Right lobe of liver (tissue), 4 donors: ENCODE measurements around the gene HSPA9.

Source experiments
- POLR2A ChIP-seq: fragments of 450-650 bp; IDR thresholded peaks from one replicate; pipeline ENCODE4 v1.6.1; 2017; ENCODE audit warnings: antibody characterized with exemption, mild to moderate bottlenecking
- TF ChIP-seq, protein P1 (sequence below), 4 donors: fragments of 200-600 bp in 3 of 4; fragments of 450-650 bp in 1 of 4; IDR thresholded peaks; one replicate each; pipeline versions ENCODE4 v1.5.1 to v1.8.0; 2016 to 2022; ENCODE audit warnings: antibody characterized with exemption in 4 of 4, mild to moderate bottlenecking in 2 of 4
- donor health status: DM: no; HTN: no; CAD: no.
- donor health status: DM: no; HTN: no; CAD: no.
- donor health status: DM: no; HTN: yes; CAD: no.

DNA sequence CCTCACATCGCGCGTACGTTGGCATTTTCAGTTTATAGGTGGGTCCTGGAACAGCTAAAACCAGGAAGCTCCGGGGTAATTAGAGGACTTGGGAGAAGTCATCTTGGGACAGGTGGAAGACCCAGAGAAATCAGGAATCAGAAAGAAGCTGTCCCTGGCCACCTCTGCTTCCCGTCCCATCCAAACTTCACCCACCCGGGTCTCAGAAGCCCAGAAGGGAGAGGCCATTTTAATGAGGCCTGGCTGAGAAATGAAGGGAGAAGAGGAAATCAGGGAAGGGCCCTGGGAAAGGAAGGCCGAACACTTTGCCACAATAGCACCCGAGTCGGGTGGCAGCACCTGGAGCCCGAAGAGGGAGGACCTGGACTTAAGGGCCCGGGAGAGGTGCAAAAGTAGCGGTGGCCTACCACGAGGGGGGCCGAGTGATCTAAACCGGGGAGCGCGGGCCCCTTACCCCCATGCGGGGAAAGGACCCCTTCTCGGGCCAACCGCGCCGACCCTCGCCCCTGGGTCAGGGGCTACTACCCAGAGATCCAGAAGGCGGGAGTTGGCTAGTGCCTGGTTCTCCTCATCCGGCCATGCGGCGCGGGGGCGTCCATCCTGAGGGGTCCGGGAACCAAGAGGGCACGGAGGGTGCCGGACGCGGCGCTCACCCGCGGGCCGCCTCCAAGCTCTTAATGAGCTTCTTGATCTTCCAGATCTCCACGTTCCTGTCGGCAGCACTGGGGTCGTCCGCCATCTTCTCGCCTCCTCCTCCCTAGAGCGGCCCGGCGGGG lies 32.8 kb downstream of the HSPA9 start:
- TF ChIP-seq, protein P1, sequence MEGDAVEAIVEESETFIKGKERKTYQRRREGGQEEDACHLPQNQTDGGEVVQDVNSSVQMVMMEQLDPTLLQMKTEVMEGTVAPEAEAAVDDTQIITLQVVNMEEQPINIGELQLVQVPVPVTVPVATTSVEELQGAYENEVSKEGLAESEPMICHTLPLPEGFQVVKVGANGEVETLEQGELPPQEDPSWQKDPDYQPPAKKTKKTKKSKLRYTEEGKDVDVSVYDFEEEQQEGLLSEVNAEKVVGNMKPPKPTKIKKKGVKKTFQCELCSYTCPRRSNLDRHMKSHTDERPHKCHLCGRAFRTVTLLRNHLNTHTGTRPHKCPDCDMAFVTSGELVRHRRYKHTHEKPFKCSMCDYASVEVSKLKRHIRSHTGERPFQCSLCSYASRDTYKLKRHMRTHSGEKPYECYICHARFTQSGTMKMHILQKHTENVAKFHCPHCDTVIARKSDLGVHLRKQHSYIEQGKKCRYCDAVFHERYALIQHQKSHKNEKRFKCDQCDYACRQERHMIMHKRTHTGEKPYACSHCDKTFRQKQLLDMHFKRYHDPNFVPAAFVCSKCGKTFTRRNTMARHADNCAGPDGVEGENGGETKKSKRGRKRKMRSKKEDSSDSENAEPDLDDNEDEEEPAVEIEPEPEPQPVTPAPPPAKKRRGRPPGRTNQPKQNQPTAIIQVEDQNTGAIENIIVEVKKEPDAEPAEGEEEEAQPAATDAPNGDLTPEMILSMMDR (IDR thresholded peaks at IDR 0.05) = no peak
- TF ChIP-seq POLR2A = no peak
